CD1c-positive myeloid dendritic cell (primary cell): Measurements from ENCODE around the gene NRXN3.
A peak's percentile ranks its signal among the peaks of the same experiment; 100 is the strongest.
"Not testable (repeated sequence)": the region's sequence is repeated elsewhere in the genome, so short reads cannot be mapped to it uniquely, and the experiment has no call there.

Experiments used
- DNase-seq: peaks from one replicate; pipeline ENCODE4 v3.0.0-alpha.2; 2016; ENCODE audit errors: extremely low spot score

The NRXN3 gene

DNA sequence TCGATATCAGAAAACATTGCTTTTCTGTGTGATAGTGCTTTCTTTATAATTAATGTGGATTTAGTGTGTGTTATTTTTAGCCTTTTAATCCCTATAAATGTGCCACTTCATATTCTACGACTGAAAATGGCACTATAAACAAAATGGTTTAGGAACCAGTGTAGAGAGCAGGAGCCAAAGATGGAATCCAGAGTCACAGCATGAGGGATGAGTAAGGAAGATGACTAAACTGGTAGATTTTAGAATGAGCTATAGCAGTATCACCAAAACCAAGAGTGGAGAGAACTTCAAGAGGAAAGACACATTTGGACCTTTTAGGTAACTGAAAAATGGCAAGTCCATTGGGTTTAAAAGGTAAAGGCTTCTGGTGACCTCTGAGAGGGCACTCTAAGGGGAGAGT is 887.2 kb downstream of the NRXN3 start:
- no peak for DNase-seq

DNA sequence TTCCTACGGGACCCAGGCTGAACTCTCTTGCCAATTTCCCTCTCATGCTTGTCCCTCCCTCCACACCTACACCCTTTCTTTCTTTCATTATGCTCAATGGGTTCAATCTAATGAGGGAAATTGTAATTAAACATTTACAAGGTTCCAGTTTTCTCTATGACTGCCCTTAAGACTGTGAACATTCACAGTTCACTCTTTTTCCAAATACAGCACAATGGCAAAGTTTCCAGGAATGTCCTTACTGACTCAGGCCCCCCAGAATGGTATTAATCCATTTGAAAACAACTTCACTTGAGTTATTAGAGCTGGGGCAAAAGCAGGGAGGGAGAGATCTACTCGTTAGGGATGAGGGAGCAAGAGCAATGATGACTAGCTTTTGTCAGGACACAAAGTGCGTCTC is 892.1 kb downstream of the NRXN3 start:
- no peak for DNase-seq

DNA sequence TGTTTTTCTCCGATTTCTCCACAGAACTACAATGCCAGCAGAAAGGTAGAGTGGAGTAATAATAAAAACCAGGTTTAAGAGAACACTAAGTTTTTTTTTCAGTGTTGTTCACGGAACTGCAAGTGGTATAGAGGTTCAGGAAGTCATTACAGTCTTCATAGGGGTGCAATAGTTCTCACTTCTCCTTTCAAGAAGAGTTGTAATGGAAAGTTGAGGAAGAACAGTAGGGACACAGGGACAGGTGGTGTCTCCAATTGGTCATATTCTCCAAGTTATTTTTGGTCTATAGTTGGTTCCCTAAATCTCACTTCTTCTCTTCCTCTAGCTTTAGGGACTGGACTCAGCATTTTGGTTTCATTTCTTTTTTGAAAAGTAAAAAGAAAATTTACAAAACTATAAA is 894.0 kb downstream of the NRXN3 start:
- peak; percentile 77 for DNase-seq

DNA sequence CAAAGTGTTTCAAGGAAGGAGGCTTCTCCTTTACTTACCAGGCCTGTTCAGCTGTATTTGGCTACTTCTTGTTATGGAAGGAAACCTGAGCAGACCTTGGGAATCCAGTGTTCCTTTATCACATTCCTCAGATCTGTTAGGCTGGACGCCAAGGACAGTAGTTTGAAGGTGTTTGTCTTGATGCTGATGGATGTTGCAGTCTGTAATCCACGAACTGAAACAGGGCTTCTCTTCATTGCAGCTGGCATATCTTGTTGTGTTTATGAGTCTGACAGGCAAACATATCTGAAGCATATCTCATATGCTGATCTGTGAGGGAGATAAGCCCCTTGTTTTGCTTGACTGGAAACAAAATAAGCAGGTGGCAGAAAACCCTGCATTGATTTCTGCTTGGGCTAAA is 904.3 kb downstream of the NRXN3 start:
- DNase-seq, result no peak

DNA sequence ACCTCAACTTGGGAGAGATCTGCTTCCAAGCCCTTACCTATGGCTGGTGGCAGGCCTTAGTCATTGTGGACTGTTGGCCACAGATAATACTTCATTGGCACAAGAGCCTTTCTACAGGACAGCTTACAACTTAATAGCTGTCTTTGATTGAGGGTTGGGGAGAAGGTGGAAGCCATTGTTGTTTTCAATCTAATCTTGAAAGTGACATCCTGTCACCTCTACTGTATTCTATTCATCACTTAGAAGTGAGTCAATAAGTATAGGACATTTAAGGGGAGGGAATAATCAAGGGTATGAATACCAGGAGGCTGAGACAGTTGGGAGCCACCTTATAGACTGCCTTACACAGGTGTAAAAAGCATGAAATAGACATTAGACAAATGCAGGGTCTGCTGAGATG is 906.3 kb downstream of the NRXN3 start:
- no peak for DNase-seq

DNA sequence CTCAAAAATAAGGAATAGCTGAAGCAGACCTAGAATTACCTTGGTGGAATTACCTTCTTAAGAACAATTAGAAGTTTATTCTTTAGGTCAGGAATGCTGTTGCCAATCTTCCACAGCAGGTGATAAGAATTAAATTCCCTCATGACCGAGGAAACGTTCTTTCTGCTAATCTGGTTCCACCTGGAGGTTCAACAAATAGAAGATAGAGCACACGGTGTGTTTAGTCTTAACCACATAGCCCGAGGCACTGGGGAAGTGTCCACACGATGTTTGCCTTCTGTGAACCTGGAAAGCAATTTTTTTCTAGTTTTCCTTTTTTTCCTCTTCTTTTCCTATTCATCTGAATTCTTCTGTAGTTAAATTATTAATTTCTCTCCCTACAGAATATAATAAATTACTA is 906.9 kb downstream of the NRXN3 start:
- no peak for DNase-seq

DNA sequence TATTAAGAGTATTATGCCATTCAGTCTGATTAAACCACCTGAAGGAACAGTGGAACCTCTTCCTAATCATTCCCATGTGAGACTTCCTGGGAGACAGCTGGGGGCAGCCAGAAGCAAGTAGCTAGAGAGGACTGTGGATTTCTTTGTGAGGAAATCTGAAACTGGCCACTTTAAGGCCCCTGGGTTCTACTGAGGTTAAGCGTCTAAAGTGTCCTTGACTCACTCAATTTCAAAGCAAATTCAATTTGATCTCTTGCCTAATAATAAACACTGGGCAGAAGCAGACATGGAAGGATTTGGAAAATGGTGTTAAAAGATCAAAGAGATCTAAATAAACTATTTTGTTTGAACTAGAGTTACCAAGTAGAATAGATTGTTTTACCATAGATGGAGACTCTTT is 909.9 kb downstream of the NRXN3 start:
- no peak for DNase-seq

DNA sequence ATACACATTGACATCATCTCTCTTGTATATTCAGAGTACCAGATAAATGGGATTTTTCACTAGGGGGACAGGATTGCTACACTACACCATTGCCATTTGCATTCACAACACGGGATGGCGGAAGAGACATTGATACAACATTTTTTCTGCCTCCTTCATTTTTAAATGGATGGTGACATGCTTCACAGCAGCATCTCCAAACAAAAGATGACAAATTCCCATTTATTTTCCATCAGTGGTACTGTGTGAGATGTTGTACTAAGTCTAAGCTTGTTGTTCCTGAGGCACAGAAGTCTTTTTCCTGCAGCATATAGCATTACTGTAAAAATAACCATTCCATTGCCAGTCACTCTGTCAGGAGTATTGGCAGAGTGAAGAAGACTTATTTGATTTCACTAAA is 912.7 kb downstream of the NRXN3 start:
- no peak for DNase-seq

DNA sequence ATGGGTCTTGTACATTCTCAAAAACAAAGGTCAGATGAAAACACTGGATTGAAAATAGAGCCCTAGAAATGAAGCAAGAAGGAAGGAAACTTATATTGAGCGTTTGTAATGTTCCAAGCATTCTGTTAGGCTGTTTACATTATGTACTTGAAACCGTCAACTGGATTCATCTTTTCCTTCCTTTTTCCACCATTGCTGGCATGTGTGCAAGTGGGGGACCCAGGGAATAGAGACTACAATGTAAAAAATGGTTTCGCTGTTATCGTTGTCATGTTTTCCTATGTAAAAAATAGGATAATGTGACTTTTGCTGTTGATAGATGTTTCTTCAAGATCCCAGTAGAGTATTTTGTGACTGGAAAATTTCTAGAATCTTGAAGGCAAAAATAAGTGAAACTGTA is 913.2 kb downstream of the NRXN3 start:
- DNase-seq, result no peak

DNA sequence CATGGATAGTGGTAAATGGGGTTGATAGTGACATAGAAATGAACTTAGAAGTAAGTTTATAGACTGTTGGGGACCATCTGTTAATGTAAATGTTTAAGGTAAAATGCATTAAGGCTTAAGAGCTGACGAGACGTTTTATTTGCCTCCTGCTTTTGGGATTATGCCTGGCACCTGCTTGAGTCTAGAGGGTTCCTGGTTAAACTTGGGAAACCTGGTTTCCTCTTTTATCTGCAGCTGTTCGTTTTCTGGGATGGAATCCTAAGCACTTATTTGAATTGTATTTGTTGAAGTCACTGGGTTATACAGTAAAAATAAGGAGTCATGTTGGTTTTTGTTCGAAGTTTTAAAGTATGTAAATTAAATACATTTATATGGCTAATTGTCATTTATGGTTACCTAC is 914.7 kb downstream of the NRXN3 start:
- DNase-seq, result no peak

DNA sequence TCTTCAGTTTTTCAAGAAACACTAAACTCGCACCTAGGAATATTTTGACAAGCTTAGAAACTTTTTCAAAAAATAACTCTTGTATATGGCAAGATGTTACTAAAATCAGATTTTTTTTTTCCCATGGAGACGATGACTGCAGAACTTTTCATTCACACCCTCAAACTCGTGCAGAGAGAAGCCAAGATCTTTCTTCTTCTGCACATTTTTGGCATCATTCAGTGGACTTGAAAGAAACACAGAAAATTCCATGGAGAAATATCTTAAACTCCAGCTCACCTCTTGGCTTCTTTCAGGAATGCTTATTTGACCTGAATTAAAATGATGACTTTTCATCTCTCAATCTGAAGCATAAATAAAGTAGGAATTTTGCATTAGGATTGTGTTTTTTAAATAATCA is 919.4 kb downstream of the NRXN3 start:
- DNase-seq, result no peak

DNA sequence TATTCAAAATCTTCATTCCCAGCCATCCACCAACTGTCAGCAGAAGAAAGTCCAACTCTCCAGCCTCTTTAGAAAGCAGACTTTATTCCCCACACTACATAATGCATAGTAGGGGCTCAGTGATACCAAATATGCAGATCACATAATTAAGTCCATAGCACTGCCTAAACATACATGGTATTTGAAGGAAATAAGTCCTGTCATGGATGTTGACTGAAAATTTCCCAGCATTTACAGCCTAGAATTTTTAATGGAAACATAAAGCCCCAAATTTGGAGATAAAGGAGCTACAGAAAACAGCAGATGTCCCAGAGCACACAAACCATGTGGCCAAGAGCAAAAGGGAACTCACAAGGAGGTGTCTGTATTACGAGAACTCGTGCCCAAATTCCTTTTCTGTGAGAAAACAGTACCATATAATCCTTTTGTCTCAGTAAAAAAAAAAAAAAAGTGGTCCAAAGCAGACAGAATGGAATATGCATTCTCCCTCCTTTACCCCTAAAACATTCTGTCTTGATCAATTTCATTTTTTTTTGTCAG is 920.5 kb downstream of the NRXN3 start:
- no peak for DNase-seq

DNA sequence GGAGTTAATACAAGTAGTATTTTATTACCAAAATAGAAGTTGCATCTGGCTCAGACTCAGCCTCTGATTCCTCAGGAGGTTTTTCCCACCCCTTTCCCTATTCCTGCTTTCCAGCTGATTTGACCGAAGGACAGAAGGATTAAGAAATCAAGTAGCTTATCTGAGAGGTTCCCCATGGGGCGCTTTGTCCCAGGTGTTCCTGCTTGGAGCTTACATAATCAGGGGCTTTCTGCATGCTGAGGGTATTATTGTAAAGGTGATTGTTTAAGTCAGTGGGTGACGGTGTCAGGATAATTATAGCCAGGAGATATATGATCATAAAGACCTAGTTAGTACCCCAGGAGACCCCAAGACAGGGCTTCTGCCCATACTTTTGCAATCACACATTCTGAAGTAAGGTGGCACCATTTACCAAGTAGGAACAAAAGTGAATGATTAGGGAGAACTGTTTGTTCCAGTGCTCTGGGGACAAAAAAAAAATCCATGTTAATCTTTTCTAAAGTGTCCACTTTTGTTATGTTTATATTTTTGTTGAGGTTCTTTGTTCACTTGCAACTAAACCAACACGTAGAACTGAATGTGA is 921.3 kb downstream of the NRXN3 start:
- no peak for DNase-seq

DNA sequence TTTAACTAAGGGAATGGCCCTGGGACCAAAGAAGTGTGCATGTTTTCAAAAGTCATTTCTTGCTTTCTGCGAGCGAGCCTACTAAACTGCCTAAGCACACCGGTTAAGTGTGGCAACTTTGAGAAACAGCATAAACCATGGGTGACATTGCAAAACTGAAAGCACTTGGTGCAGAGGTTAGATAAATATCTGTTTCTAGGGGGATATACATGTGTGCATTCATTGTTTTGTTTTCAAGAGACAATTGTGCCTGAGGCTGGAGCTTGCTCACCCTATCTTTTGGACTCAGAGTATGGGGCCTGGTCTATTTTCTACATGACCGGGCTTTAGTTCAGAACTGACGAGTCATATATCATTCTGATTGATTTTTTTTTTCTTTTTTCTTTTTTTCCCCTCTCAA is 923.4 kb downstream of the NRXN3 start:
- no peak for DNase-seq

DNA sequence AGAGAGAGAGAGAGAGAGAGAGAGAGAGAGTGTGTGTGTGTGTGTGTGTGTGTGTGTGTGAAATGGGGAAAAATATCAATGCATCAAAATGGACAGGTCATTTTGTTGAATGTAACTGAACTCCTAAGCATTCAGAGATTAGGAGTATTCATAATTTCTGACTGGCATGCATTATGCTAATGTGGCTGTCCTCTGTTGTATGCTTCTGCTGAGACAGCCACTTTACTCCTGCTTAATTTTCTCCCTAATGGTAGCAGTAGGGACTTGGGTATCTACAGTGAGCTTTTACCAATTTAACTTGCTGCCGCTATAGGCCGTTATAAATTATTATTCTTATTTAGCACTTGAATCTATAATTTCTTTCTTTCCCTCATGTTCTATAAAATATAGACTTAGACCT is 924.8 kb downstream of the NRXN3 start:
- no peak for DNase-seq

DNA sequence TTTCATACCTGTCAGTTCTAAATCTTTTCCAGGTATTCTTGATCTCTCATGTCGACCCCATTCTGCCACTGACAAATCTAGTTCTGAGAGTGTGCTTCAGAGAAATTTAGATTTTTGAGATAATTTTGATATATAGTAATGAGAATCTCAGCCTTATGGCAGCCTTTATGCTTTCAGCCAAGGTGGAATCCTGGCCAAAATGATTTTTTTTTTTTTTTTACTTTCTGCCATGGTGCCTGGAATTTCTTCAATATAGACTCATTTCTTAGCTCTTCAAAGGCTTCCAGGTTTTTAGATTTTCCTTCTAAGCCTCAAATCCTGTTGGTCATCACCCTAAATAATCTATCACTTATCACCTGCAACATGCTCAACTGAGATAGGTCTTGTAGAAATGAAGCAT is 926.6 kb downstream of the NRXN3 start:
- no peak for DNase-seq

DNA sequence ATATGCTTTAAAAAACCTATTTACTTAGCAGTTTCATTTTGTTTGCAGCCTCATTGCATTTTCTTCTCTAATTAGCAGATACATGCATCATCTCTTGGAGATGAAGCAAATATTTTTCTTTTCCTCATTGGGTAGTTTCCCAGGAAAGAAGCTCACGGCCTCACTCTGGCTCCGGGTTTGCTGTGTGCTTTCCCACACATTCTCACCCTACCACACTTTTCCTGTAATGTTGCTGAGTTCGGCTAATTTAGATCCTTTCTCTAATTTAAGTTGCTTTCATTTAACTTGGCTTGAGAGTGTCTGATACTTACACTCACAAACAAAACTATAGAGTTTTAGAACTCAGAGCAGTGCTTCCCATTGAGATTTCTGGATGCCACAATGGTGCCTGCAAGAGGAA is 928.2 kb downstream of the NRXN3 start:
- no peak for DNase-seq

DNA sequence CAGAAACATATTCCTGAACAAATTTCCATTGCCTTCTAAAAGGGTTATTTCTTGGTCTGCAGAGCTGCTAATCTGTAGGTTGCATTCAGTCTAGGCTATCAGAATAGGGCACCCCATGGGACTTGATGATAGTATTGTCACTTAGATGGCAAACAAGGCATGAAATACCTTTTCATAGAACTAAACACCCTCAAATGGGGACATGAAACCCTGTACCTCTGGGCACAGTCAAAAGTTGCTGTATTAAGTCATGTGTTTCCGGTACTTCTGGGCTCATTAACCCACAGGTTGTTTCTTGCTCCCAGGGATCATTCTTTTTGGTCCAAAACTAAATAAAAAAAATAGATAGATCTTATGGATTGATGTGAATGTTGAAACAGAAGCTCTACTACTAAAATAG is 930.4 kb downstream of the NRXN3 start:
- DNase-seq, result no peak

DNA sequence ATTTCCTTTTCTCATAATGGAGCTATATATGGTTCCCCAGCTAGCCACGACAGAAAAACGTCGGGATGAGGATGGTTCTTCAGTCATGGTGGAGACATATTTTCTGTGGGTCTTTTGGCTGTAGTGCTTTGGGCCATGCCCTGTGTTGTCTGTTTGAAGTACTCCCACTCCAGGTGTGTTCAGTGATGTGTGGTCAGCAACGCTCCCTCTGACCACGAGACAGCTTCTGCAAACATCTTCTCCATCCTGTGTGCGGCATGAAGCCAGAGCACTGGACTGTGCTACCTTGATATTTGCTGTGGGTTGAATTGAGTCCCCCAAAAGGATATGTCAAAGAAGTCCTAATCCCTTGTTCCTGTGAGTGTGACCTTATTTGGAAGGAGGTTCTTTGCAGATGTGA is 931.2 kb downstream of the NRXN3 start:
- DNase-seq, result no peak

DNA sequence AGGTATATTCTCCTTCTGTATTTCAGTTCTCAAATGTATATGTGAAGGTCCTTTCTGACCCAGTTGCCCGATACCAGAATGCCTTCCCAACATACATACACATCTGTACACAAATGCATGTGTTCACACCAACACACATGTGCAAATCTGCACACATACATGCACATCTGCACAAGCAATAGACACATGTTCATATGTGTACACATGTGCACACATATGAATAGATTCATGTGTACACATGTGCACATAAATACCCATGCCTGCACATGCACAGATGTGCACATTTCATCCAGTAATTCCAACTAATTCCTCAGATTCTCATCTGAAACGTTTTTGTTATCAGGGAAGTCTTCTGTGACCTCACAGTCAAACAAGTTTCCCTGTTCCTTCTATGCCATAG is 933.6 kb downstream of the NRXN3 start:
- DNase-seq, result no peak

DNA sequence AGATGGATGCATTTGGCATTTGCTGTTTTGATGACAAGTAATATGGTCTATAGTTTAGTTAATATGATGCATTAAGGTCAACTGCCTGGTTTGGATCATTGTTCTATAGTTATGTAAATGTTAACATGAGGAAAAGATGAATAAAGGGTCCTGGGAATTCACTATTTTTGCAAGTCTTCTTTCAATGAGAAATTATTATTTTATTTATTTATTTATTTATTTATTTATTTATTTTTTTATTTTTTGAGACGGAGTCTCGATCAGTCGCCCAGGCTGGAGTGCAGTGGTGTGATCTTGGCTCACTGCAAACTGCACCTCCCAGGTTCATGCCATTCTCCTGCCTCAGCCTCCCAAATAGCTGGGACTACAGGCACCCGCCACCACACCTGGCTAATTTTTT is 940.4 kb downstream of the NRXN3 start:
- not testable (repeated sequence) for DNase-seq

DNA sequence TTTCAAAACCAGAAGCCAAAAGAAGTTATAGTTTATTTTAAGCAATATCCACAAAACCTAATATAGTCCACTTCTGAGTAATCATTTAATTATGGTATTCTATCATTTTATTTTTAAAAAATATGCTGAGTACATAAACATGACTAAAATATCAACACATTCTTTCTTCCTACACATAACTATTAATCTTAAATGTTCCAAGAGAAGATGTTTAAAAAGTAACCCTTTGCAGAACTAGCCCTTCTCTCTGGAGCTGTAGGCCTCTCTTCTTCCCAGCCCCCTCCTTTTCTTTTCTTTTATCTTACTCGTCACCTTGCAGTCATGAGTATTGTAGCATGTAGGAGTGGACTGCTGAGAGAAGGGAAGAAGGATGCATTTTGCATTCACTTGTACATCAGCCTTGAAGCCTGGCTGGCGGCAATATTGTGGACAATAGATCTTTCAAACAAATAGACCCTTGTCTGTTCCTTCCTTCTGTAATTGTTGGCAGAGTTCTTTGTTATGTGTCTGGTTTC is 941.9 kb downstream of the NRXN3 start:
- no peak for DNase-seq

DNA sequence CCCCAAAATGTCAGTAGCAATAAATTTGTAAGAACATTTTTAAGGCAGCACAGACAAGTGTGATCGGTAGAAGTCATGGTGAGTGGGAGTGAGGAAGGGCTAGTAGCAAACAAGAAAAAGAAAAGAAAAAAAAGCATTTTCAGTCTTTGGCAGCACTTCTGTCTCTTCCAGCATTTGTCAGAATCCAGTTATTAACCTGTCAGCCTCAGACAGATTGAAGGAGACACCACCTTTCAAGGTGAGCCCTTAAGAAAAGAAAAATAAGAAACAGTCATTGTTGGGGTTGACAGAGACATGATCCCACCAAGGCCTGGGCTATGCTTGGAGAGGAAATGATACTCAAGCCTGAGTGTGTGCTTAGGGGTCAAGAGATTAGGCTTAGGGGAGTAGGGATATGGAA is 947.4 kb downstream of the NRXN3 start:
- no peak for DNase-seq

DNA sequence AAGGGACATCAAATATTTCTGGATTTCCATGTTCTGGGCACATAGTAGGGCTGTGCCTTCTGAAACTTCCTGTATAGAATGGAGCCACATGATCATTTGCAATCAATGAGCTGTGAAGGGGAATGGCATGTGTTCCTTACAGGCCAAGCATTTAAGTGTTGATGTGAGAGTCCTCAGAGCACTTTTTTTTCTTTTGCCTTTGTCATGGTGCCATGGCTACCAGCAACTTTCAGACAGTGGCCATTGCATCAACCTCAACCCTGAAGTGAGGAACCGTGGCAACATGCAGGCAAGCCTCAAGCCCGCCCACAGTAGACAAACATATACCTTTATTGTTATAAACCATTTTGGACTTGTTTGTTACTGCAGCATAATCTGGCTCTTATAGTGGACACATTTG is 948.1 kb downstream of the NRXN3 start:
- DNase-seq, result no peak
